Esophagus muscularis mucosa (tissue), 4 donors: ENCODE measurements around the gene CENPH. TPM values are rescaled to one million over a fixed set of nuclear protein-coding genes. Genes with fewer than 3 reads are reported as not detected.

Experiments used
- DNase-seq: peaks from one replicate; pipeline ENCODE4 v3.0.0-alpha.2; 2017; ENCODE audit errors: extremely low spot score
- H3K27ac ChIP-seq, 4 donors: fragments of 200-600 bp; sonication (generic); replicated peaks in 1 of 4; 1 replicate in 3 of 4; 2 replicates in 1 of 4; pipeline ENCODE4 v1.5.1; 2016 to 2019; ENCODE audit warnings: mild to moderate bottlenecking in 1 of 4
- H3K27me3 ChIP-seq, 4 donors: fragments of 200-600 bp; sonication (generic); one replicate each; pipeline versions ENCODE4 v1.5.1 to v1.6.0; 2016 to 2019
- H3K36me3 ChIP-seq, 4 donors: fragments of 200-600 bp; sonication (generic); one replicate each; pipeline ENCODE4 v1.5.1; 2016 to 2019
- H3K4me1 ChIP-seq, 4 donors: fragments of 200-600 bp; sonication (generic); one replicate each; pipeline ENCODE4 v1.5.1; 2016 to 2019
- H3K4me3 ChIP-seq, 4 donors: fragments of 200-600 bp; sonication (generic); 1 replicate in 2 of 4; 2 replicates in 2 of 4; pipeline ENCODE4 v1.5.1; 2016 to 2019; ENCODE audit warnings: mild to moderate bottlenecking in 4 of 4, moderate library complexity in 1 of 4
- H3K9me3 ChIP-seq, 4 donors: fragments of 200-600 bp; sonication (generic); 1 replicate in 3 of 4; 2 replicates in 1 of 4; pipeline ENCODE4 v1.5.1; 2016 to 2019
- CTCF ChIP-seq, 3 experiments: fragments of 200-600 bp in 2 of 3; fragments of 450-650 bp in 1 of 3; sonication (generic) in 2 of 3; IDR thresholded peaks; one replicate each; pipeline ENCODE4 v1.5.1; 2017 to 2019; ENCODE audit warnings: antibody characterized with exemption in 3 of 3, mild to moderate bottlenecking in 2 of 3, moderate library complexity in 1 of 3
- EP300 ChIP-seq: sonication (generic); formaldehyde crosslinking; IDR thresholded peaks from one replicate; pipeline ENCODE4 v1.6.1; 2017; ENCODE audit warnings: antibody characterized with exemption
- POLR2A ChIP-seq: fragments of 450-650 bp; IDR thresholded peaks from one replicate; pipeline ENCODE4 v1.6.1; 2017; ENCODE audit warnings: antibody characterized with exemption, moderate library complexity, mild to moderate bottlenecking, low read depth
- POLR2AphosphoS5 ChIP-seq, 2 donors: sonication (generic); formaldehyde crosslinking; IDR thresholded peaks; one replicate each; pipeline ENCODE4 v1.6.1; 2017; ENCODE audit warnings: antibody characterized with exemption in 2 of 2
- WGBS: methylation state at CpG from one replicate; pipeline ENCODE4 v1.1.5; 2018; 5-methylcytosine and 5-hydroxymethylcytosine counted together
- intact Hi-C: fragments of 100-400 bp; cut with DNase I; formaldehyde crosslinking; loops from one replicate; pipeline ENCODE4 v1.15.1; 2023
- total RNA-seq, 4 donors: library from RNA; depleted of rRNA; stranded (reverse); fragments of >200 nt; gene quantifications; one replicate each; pipeline versions ENCODE4 v1.1.0 to v1.2.1, GENCODE V29; 2016

The CENPH gene
- total RNA-seq, 4 donors from 2014 or later: 0.66 to 2.4 (median 2.2) TPM; not detected in 1

DNA sequence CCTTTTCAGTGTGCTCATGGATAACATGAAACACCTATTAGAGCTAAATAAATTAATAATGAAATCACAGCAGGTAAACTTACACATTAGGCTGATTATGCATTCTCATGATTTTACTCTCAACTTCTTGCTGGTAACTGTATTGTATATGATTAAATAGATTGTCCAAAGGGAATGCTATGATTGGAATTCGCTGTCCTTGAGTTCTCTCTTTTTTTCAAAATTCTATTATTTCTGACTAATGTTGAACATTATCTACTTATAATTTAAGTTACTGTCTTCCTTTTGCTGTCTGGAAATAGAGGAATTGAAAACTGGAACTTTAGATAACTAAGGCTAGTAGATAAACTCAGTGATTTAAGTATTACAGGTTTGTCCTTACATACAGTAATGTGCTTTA is 13.1 kb downstream of the CENPH start:
- Histone ChIP-seq H3K9me3 (no peaks in the 10 kb centered on the region), H3K36me3 (no peaks in the 10 kb centered on the region), H3K27ac (no peak overlapping the region), H3K4me3 (no peak overlapping the region), H3K27me3 (no peaks in the 10 kb centered on the region), H3K4me1 (no peaks in the 10 kb centered on the region)
- no peak for DNase-seq
- intact Hi-C loops: no loop called here
- WGBS: 87% methylated on average over 1 of the region's 1 CpG
- TF ChIP-seq POLR2A: no peak
- no peak for TF ChIP-seq CTCF (IDR thresholded peaks at IDR 0.05)
- TF ChIP-seq EP300: no peak
- no peak for TF ChIP-seq POLR2AphosphoS5 (IDR thresholded peaks at IDR 0.05)

- Histone ChIP-seq H3K4me1 (no peaks in the 10 kb centered on the region), H3K4me3 (no peak overlapping the region), H3K27me3 (no peaks in the 10 kb centered on the region), H3K36me3 (no peaks in the 10 kb centered on the region), H3K27ac (no peak overlapping the region), H3K9me3 (no peaks in the 10 kb centered on the region)
- 92% methylated on average over 4 of the region's 5 CpGs for WGBS
- no peak for DNase-seq
- TF ChIP-seq CTCF (IDR thresholded peaks at IDR 0.05): no peak
- no peak for TF ChIP-seq EP300
- TF ChIP-seq POLR2AphosphoS5 (IDR thresholded peaks at IDR 0.05): no peak
- no peak for TF ChIP-seq POLR2A
- intact Hi-C loops: no loop called here
These were observed 17.3 kb downstream of the CENPH start for GRCh38 chr5:69206528-69207190.

GRCh38 chr5:69209602-69210001 is 20.2 kb downstream of the CENPH start:
- H3K27me3 ChIP-seq: no peaks in the 10 kb centered on the region
- TF ChIP-seq POLR2A: no peak
- TF ChIP-seq EP300: no peak
- TF ChIP-seq POLR2AphosphoS5 (IDR thresholded peaks at IDR 0.05): no peak
- TF ChIP-seq CTCF (IDR thresholded peaks at IDR 0.05): no peak
- no peaks in the 10 kb centered on the region for H3K9me3 ChIP-seq
- intact Hi-C loops: loop anchor here (10.0 kb wide), 1 partner anchor 45 kb away; the partner anchor contains the start of gene CCNB1
- WGBS: 75% methylated on average over 2 of the region's 2 CpGs
- H3K27ac ChIP-seq: no peak overlapping the region
- H3K4me1 ChIP-seq: no peaks in the 10 kb centered on the region
- no peaks in the 10 kb centered on the region for H3K36me3 ChIP-seq
- no peak overlapping the region for H3K4me3 ChIP-seq
- no peak for DNase-seq

- TF ChIP-seq EP300 (no peak), POLR2A (no peak), POLR2AphosphoS5 (IDR thresholded peaks at IDR 0.05) (no peak), CTCF (IDR thresholded peaks at IDR 0.05) (no peak)
- Histone ChIP-seq H3K36me3 (no peaks in the 10 kb centered on the region), H3K27me3 (no peaks in the 10 kb centered on the region), H3K4me1 (no peaks in the 10 kb centered on the region), H3K9me3 (no peaks in the 10 kb centered on the region), H3K4me3 (no peak overlapping the region), H3K27ac (no peak overlapping the region)
- no peak for DNase-seq
- intact Hi-C loops: loop anchor here (10.0 kb wide), 1 partner anchor 46 kb away; the partner anchor contains the start of gene CCNB1
- 84% methylated on average over 2 of the region's 2 CpGs for WGBS
These were observed 21.8 kb downstream of the CENPH start for GRCh38 chr5:69211200-69211599.
